Mononuclear cell (primary cell): ENCODE measurements around the gene COL9A2. TPM values are rescaled to one million over a fixed set of nuclear protein-coding genes. Genes with fewer than 3 reads are reported as not detected.

Experiments used
- H3K27me3 ChIP-seq: 2 replicates; pipeline ENCODE4 v1.6.0; 2011; ENCODE audit warnings: low read length, control low read depth; ENCODE audit not compliant: insufficient read depth
- H3K4me1 ChIP-seq: 2 replicates; pipeline ENCODE4 v1.5.1; 2011; ENCODE audit warnings: mild to moderate bottlenecking, low read length, control low read depth; ENCODE audit not compliant: insufficient read depth
- H3K4me3 ChIP-seq: 2 replicates; pipeline ENCODE4 v1.5.1; 2011; ENCODE audit warnings: mild to moderate bottlenecking, low read length, moderate library complexity
- H3K9me3 ChIP-seq: 2 replicates; pipeline ENCODE4 v1.5.1; 2011; ENCODE audit warnings: low read depth, mild to moderate bottlenecking, control low read depth, low read length
- total RNA-seq: library from RNA; depleted of rRNA; stranded (reverse); fragments of >200 nt; gene quantifications from one replicate; pipeline ENCODE4 v1.2.3, GENCODE V29; 2012

COL9A2 gene
- total RNA-seq, 1 donor, result 4.1 TPM

DNA sequence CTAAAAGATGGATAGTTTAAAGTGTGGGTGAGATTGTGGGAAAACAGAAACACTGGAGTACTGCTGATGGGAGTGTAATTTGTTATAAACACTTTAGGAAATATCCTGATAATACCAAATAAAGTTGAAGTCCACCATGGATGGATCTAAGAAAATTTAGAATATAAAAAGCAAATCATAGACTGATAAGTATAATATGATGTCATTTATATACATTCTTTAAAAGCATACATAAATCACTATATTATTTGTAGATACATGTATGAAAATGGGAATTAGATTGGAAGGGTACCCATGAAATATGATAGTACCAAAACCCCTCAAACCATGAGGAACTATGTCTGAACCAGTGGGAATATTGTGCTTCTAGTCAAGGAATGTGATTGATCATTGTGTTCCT is 51.2 kb downstream of the COL9A2 start:
- no peaks in the 10 kb centered on the region for H3K4me1 ChIP-seq
- H3K27me3 ChIP-seq, result no peaks in the 10 kb centered on the region
- H3K4me3 ChIP-seq, result no peak overlapping the region
- no peaks in the 10 kb centered on the region for H3K9me3 ChIP-seq

DNA sequence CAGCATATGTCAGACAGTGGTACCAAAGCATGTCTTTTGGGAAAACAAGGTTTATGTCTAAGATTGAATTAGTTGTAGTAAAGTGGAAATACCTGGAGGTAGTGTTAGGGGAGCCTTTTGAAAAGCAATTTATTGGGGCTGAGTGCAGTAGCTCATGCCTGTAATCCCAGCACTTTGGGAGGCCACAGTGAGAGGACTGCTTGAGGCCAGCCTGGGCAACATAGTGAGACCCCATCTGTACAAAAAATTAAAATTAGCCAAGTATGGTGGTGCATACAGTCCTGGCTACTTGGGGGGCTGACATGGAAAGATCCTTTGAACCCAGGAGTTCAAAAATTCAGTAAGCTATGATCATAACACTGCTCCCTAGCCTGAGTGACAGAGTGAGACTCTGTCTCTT is 51.8 kb downstream of the COL9A2 start:
- Histone ChIP-seq H3K27me3 (no peaks in the 10 kb centered on the region), H3K4me1 (peaks cover under 1% of the 10 kb centered on the region), H3K4me3 (no peak overlapping the region), H3K9me3 (no peaks in the 10 kb centered on the region)

DNA sequence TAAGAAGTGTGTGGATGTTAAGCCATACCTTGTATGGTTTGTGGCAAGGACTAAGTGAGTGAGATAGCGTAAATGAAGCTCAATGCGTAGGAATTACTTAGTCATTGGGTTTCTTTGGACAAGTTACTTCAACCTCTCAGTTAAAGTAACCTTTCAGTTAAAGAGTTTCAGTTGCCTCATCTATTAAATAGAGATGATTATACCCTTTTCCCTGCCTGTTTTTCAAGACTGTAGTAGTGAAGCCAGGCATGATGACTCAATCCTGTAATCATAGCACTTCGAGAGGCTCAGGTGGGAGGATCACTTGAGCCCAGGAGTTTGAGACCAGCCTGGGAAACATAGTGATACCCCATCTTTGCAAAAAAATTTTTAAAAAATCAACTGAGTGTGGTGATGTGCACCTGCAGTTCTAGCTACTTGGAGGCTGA is 52.7 kb downstream of the COL9A2 start:
- H3K9me3 ChIP-seq, result no peaks in the 10 kb centered on the region
- H3K27me3 ChIP-seq, result no peaks in the 10 kb centered on the region
- H3K4me3 ChIP-seq, result no peak overlapping the region
- peaks cover 8% of the 10 kb centered on the region for H3K4me1 ChIP-seq

DNA sequence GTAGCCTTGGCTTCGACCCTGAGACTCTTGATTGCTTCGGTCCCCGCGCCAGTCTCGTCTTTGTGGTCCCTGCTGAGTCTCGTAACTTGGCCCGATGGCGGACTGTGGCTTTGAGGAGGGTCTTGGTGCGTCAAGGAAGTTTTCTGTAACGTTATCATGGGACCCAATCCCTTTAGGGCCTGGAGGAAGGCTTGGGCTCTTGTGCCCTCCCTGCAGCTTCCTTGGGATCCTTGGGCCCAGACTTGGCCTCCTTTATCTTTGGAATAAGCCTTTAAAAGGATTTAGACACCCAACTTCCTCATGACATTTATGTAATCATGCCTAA is 58.7 kb downstream of the COL9A2 start:
- H3K4me3 ChIP-seq, result peak overlapping the region; percentile 85
- peaks cover 29% of the 10 kb centered on the region for H3K4me1 ChIP-seq
- H3K9me3 ChIP-seq, result no peaks in the 10 kb centered on the region
- H3K27me3 ChIP-seq, result no peaks in the 10 kb centered on the region

DNA sequence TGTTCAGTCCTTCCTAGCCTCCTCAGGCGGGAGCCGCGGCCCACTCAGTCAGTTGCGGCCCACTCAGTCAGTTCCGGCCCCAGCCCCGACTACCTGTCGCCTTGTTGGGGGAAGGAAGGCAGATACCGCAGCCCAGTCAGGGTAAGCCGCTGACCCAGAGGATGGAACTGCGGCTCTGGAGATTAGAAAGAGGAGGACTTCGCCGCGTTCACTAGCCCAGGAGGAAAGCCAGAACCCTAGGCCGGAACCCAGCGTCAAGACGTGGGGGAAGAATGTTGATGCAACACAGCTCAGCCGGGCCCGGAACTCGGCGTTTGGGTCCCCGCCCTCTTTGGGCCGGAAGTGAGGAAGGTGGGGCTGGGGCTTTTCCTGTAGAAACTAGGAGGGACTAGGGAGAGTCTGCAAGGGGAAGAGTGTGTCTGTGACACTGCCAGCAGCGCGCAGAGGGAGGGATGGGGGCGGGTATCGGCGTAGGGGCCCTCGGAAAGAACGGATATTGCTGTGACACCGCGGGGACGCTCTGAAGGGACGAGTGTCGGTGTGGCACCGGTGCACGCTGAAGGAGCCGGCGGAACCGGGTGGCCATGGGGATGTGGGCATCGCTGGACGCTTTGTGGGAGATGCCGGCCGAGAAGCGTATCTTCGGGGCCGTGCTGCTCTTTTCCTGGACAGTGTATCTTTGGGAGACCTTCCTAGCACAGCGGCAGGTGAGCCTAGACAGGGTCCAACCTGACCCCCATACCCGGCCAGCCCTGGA is 59.2 kb downstream of the COL9A2 start, which contains the start of gene ZMPSTE24:
Gene ZMPSTE24 (plus strand): TSS at position 549 of the 757 bp plus-strand sequence. CDS start 36 bp downstream, at position 585.
- peaks cover 29% of the 10 kb centered on the region for H3K4me1 ChIP-seq
- no peaks in the 10 kb centered on the region for H3K27me3 ChIP-seq
- no peaks in the 10 kb centered on the region for H3K9me3 ChIP-seq
- H3K4me3 ChIP-seq, result peak within 1 kb of the TSS; percentile 85

DNA sequence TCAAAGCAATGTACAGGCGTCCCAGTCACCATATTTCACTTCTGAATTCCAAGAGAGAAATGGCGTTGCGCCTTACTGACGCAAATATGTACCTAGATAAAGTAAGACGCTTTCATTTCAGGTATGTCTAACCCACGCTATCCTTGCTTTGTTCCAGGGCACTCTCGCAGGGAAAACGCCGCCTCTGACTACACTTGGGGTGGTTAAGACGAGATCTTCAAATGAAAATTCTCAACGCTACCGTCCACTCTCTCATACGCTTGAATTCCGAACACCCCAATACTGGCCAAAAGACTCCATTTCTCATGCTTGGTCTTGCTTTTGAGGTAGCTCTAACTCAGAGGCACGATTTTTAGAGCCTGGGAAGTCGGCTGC is 59.8 kb downstream of the COL9A2 start:
- Histone ChIP-seq H3K27me3 (no peaks in the 10 kb centered on the region), H3K4me1 (peaks cover 29% of the 10 kb centered on the region), H3K9me3 (no peaks in the 10 kb centered on the region), H3K4me3 (peak overlapping the region; percentile 85)

DNA sequence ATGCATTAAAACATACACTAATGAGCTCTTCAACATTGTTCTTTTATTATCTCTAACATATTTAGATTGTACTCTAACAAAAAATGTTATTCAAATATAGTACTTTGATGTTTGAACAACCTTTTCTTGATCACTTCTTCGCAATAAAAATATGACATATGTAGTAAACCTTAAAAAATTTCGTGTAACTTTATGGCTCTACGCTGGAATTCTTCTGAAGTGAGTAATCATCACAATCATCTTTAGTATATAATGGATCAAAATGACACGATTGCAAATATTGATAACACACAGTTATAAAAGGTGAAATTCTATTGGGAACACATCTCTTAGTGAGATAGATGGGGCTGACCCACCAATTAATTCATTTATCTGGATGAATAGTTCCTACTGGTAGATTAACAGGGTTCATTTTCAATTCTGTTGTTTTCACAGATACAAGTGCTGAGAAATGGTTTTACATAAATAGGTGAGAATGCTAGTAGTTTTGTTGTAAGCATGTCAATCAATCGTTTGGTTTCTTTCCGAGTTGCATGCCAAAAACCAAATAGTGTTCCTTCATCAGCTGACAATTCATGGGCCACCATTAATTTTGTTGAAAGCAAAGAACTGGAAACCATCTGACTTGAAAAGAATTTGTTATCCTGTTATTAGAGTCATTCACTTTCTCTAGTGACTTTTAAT is 60.5 kb downstream of the COL9A2 start:
- Histone ChIP-seq H3K27me3 (no peaks in the 10 kb centered on the region), H3K4me1 (peaks cover 29% of the 10 kb centered on the region), H3K4me3 (no peak overlapping the region), H3K9me3 (no peaks in the 10 kb centered on the region)

DNA sequence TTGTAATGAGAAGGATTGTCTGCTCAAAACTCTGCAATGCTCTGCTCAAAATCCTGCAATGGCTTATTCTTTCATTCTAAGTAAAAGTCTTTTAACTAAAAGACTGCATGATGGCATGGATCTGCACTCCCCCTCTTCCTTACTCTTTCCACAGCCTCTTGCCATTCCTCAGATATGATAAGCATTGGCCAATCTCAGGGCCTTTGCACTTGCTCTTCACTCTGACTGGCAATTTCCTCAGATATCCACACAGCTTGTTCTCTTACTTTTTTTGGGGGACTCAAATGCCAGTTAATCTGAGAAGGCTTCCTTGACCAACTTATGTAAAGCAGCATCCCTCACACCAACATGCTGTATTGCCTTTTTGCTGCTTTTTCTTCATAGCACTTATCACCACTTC is 61.9 kb downstream of the COL9A2 start:
- no peaks in the 10 kb centered on the region for H3K9me3 ChIP-seq
- H3K27me3 ChIP-seq, result no peaks in the 10 kb centered on the region
- H3K4me3 ChIP-seq, result no peak overlapping the region
- peaks cover 33% of the 10 kb centered on the region for H3K4me1 ChIP-seq

DNA sequence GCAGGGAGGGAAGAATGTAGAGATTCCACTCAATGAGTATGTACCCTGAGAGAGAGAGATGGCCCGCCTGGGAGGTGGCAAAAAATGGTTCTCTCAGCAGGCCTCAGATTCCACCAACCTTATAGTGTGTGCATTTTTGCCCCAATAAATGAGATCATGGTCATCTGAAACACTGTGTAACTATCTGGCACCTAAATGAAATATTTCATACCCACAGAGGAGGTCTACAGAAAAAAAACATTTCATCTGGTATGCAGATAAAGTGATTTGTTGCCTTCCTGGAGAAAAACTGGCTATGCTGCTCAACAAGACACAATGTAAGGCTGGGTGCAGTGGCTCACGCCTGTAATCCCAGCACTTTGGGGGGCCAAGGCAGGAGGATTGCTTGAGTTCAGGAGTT is 64.5 kb downstream of the COL9A2 start:
- Histone ChIP-seq H3K9me3 (no peaks in the 10 kb centered on the region), H3K4me3 (no peak overlapping the region), H3K27me3 (no peaks in the 10 kb centered on the region), H3K4me1 (peaks cover 16% of the 10 kb centered on the region)

DNA sequence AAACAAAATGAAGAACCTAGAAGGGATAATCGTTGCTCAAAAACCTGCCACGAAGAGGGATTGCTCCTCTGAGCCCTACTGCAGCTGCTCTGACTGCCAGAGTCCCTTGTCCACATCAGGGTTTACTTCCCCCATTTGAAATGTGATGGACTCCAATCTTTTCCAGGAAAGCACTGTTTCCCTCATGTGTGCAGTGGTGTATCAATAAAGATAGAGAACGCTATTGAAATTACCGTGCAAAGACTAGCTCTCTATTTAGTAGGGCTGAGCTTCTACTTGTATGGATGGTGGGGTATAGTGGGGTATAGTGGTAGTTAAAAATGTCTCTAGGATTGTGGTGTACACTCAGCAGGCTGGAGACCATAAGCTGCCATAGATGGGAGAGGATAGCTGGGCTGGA is 65.6 kb downstream of the COL9A2 start:
- H3K9me3 ChIP-seq, result no peaks in the 10 kb centered on the region
- H3K4me1 ChIP-seq, result peaks cover 13% of the 10 kb centered on the region
- no peaks in the 10 kb centered on the region for H3K27me3 ChIP-seq
- no peak overlapping the region for H3K4me3 ChIP-seq

Other genes with a start within 250 kb of the COL9A2 start
- 182 TPM for gene PPT1, start 220.0 kb downstream of the COL9A2 start, total RNA-seq
- gene RLF, start 155.9 kb downstream of the COL9A2 start, total RNA-seq, result 76.4 TPM
- gene TMCO2, start 69.3 kb downstream of the COL9A2 start, total RNA-seq, result not detected
- gene ZMPSTE24, start 59.0 kb downstream of the COL9A2 start, total RNA-seq, result 17.2 TPM
- 201 TPM for gene SMAP2, start 56.4 kb upstream of the COL9A2 start, total RNA-seq
- gene ZFP69B, start 133.2 kb upstream of the COL9A2 start, total RNA-seq, result 2.9 TPM
- gene ZFP69, start 160.0 kb upstream of the COL9A2 start, total RNA-seq, result 1.0 TPM
- gene EXO5, start 191.5 kb upstream of the COL9A2 start, total RNA-seq, result 2.9 TPM
- 4.1 TPM for gene ZNF684, start 214.4 kb upstream of the COL9A2 start, total RNA-seq